ENCODE results near the gene KLHL10. TPM values are rescaled to one million over a fixed set of nuclear protein-coding genes. Genes with fewer than 3 reads are reported as not detected.
A peak's percentile ranks its signal among the peaks of the same experiment; 100 is the strongest.

The KLHL10 gene
- total and polyA plus RNA-seq, 10 donors: 0.03 to 2.1 (median 0.20) TPM; not detected in 5

DNA sequence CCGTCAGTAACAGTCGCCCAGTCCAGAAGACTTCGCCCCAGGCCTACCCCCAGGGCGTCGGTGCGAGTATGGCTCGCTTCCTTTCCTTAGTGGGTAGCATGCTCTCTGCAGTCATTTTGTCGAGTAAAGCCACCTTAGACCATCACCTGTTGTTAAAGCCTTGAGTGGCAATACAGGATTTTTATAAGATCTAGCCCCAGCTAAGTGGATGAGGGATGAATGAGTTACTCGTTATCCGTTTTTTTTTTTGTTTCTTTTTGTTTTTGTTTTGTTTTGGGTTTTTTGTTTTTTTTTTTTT lies 27.9 kb downstream of the KLHL10 start:
- intact Hi-C loops (cut with DNase I; ENCODE audit: low total_unique reads): no loop called here
- H3K27me3 ChIP-seq (replicated peaks in 1 of 7): no peaks in the 10 kb centered on the region
- DNase-seq: no peak

DNA sequence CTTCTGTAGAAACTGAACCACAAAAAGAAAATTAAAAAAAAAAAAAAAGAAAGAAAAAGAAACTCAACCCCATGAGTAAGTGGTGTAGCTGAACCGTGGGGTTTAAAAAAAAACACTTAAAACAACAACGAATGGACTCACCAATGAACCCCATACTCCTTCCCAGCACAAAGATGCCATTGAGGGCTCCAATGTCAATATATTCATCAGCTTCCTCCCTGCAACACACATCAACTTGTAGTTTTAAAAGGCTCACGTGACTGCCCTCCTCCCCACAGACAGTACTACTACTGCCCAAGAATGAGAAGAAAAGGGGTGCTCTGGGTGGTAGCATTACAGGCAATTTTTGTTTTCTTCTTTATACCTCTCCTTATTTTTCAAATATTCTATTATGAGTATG lies 30.9 kb downstream of the KLHL10 start:
- Histone ChIP-seq H3K27me3 (replicated peaks in 1 of 7) (no peaks in the 10 kb centered on the region), H3K36me3 (peaks cover 6 to 72% (median 61%) of the 10 kb centered on the region in 6 donors), H3K4me3 (no peak overlapping the region), H3K4me1 (peaks cover 9 to 19% (median 14%) of the 10 kb centered on the region in 6 donors), H3K9me3 (no peaks in the 10 kb centered on the region), H3K27ac (no peak overlapping the region)
- DNase-seq: no peak
- 63 to 76% (median 73%) methylated on average over 3 of the region's 3 CpGs for WGBS, 5 donors
- intact Hi-C loops (cut with DNase I; ENCODE audit: low total_unique reads): no loop called here
- TF ChIP-seq POLR2A (IDR thresholded peaks at IDR 0.05): no peak
- no peak for TF ChIP-seq POLR2AphosphoS5 (IDR thresholded peaks at IDR 0.05)
- TF ChIP-seq, protein P1, sequence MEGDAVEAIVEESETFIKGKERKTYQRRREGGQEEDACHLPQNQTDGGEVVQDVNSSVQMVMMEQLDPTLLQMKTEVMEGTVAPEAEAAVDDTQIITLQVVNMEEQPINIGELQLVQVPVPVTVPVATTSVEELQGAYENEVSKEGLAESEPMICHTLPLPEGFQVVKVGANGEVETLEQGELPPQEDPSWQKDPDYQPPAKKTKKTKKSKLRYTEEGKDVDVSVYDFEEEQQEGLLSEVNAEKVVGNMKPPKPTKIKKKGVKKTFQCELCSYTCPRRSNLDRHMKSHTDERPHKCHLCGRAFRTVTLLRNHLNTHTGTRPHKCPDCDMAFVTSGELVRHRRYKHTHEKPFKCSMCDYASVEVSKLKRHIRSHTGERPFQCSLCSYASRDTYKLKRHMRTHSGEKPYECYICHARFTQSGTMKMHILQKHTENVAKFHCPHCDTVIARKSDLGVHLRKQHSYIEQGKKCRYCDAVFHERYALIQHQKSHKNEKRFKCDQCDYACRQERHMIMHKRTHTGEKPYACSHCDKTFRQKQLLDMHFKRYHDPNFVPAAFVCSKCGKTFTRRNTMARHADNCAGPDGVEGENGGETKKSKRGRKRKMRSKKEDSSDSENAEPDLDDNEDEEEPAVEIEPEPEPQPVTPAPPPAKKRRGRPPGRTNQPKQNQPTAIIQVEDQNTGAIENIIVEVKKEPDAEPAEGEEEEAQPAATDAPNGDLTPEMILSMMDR (IDR thresholded peaks at IDR 0.05 in 8 of 11, conservative IDR thresholded peaks at IDR 0.05 in 3 of 11): no peak

More for the DNA sequence above, 27.9 kb downstream of the KLHL10 start:
- TF ChIP-seq, protein P1 (IDR thresholded peaks at IDR 0.05 in 8 of 11, conservative IDR thresholded peaks at IDR 0.05 in 3 of 11): peak in 1 of 11 experiments; percentile 3
- TF ChIP-seq POLR2AphosphoS5 (IDR thresholded peaks at IDR 0.05) (no peak), POLR2A (IDR thresholded peaks at IDR 0.05) (no peak)
- Histone ChIP-seq H3K36me3 (peaks cover 0 to 42% (median 32%) of the 10 kb centered on the region in 6 donors), H3K9me3 (no peaks in the 10 kb centered on the region), H3K4me1 (peaks cover 13 to 49% (median 37%) of the 10 kb centered on the region in 6 donors), H3K27ac (peak overlapping the region in 7 of 8 donors; percentile 91 to 97 (median 95)), H3K4me3 (peak overlapping the region; percentile 84 to 99 (median 97))
- 0 to 2% (median 1%) methylated on average over 8 to 10 of the region's 10 CpGs for WGBS, 5 donors

DNA sequence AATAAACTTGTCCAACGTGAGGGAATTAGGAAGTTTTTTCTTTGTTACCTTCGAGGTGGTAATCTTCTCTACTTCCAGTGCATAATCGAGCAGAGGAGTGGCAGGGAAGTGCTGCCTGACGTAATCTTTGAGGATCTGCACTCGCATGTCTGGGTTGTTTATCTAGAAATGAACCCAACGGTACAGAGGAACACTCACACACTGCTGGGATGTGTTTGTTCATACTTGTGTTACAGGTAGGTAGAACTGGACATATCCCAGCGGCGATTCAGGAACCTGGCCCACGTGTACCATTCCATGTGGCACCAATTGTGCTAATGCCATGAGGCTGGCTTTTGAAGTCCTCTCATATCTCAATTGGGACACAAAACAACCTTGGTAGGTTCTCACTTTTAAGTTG lies 31.8 kb downstream of the KLHL10 start:
- 77 to 86% (median 82%) methylated on average over 9 of the region's 9 CpGs for WGBS, 5 donors
- no peaks in the 10 kb centered on the region for H3K27me3 ChIP-seq (replicated peaks in 1 of 7)
- TF ChIP-seq, protein P1 (IDR thresholded peaks at IDR 0.05 in 8 of 11, conservative IDR thresholded peaks at IDR 0.05 in 3 of 11): no peak
- TF ChIP-seq POLR2A (IDR thresholded peaks at IDR 0.05): no peak
- TF ChIP-seq POLR2AphosphoS5 (IDR thresholded peaks at IDR 0.05): no peak
- H3K9me3 ChIP-seq: no peaks in the 10 kb centered on the region
- intact Hi-C loops (cut with DNase I; ENCODE audit: low total_unique reads): no loop called here
- peaks cover under 1 to 10% (median 6%) of the 10 kb centered on the region in 6 donors for H3K4me1 ChIP-seq
- no peak overlapping the region for H3K4me3 ChIP-seq
- no peak overlapping the region for H3K27ac ChIP-seq
- DNase-seq: no peak
- H3K36me3 ChIP-seq: peaks cover 9 to 81% (median 68%) of the 10 kb centered on the region in 6 donors

DNA sequence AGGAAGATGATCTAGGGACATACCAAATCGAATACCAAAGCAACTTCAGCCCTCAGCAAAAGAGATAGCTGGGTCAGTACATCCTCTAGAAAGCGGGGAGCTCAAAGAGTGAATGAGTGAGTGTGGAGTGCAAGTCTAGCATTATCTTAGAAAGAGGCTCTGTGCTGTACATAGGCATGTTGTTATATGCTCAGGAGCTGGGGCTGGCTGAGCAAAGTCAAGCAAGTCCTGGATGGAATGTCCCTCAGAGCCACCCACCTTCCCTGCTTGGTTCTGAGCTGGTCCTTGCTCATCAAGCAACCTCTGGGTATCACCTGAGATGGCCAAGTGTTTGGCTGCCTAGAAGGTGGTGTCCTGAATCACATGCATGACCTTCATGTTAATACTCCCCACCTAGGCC lies 32.5 kb downstream of the KLHL10 start:
- no peak for DNase-seq
- TF ChIP-seq, protein P1 (IDR thresholded peaks at IDR 0.05 in 8 of 11, conservative IDR thresholded peaks at IDR 0.05 in 3 of 11): no peak
- TF ChIP-seq POLR2AphosphoS5 (IDR thresholded peaks at IDR 0.05): no peak
- TF ChIP-seq POLR2A (IDR thresholded peaks at IDR 0.05): no peak
- H3K4me3 ChIP-seq: no peak overlapping the region
- no peaks in the 10 kb centered on the region for H3K27me3 ChIP-seq (replicated peaks in 1 of 7)
- H3K36me3 ChIP-seq: peaks cover 9 to 87% (median 73%) of the 10 kb centered on the region in 6 donors
- intact Hi-C loops (cut with DNase I; ENCODE audit: low total_unique reads): no loop called here
- no peaks in the 10 kb centered on the region for H3K9me3 ChIP-seq
- 92 to 97% (median 95%) methylated on average over 2 of the region's 2 CpGs for WGBS, 5 donors
- peaks cover 0 to 7% (median 4%) of the 10 kb centered on the region in 6 donors for H3K4me1 ChIP-seq
- H3K27ac ChIP-seq: no peak overlapping the region
